ENCODE results near the gene UROC1.

- TF ChIP-seq CTCF (IDR thresholded peaks at IDR 0.05), result no peak
- no peak for TF ChIP-seq POLR2A (IDR thresholded peaks at IDR 0.05)
- no peak for TF ChIP-seq EP300 (IDR thresholded peaks at IDR 0.05)
These were observed 63.5 kb downstream of the UROC1 start for GRCh38 chr3:126454025-126454424.
